Upper lobe of right lung (tissue), 1 donor: Measurements from ENCODE around the gene CMTM8. TPM values are rescaled to one million over a fixed set of nuclear protein-coding genes. Genes with fewer than 3 reads are reported as not detected.

Experiments used
- ATAC-seq: fragments of 200-7000 bp; cut with Tn5 transposase; one replicate; pipeline ENCODE4 v1.9.1; 2020; ENCODE audit warnings: mild to moderate bottlenecking, moderate library complexity
- DNase-seq: peaks from one replicate; pipeline ENCODE4 v3.0.0-alpha.2; 2020
- H3K27ac ChIP-seq: fragments of 200-600 bp; one replicate; pipeline ENCODE4 v1.8.0; 2022
- H3K27me3 ChIP-seq: fragments of 200-600 bp; one replicate; pipeline ENCODE4 v1.8.0; 2022; ENCODE audit warnings: mild to moderate bottlenecking
- H3K36me3 ChIP-seq: fragments of 200-600 bp; one replicate; pipeline ENCODE4 v1.8.0; 2022
- H3K4me1 ChIP-seq: fragments of 200-600 bp; one replicate; pipeline ENCODE4 v1.8.0; 2022
- H3K4me3 ChIP-seq: fragments of 200-600 bp; one replicate; pipeline ENCODE4 v1.8.0; 2022; ENCODE audit warnings: mild to moderate bottlenecking
- H3K9me3 ChIP-seq: fragments of 200-600 bp; one replicate; pipeline ENCODE4 v1.8.0; 2022
- CTCF ChIP-seq: fragments of 200-600 bp; IDR thresholded peaks from one replicate; pipeline ENCODE4 v1.8.0; 2022; ENCODE audit warnings: antibody characterized with exemption
- intact Hi-C: fragments of 100-400 bp; cut with DNase I; formaldehyde crosslinking; loops from one replicate; pipeline ENCODE4 v1.11.0; 2022
- total RNA-seq: library from RNA; stranded (reverse); fragmentation: NEBNext Ultra II Directional; extraction: Animal tissue kit (Norgen Biotek cat#: 25700); gene quantifications from one replicate; pipeline ENCODE4 v1.2.1, GENCODE V29; 2021
- donor health status: DM: no; HTN: yes; CAD: no; lungs with severe emphysema.

The CMTM8 gene
- total RNA-seq, 1 donor from 2014 or later = 24.9 TPM

- H3K27me3 ChIP-seq = no peaks in the 10 kb centered on the region
- H3K36me3 ChIP-seq = no peaks in the 10 kb centered on the region
- no peak for TF ChIP-seq CTCF
- H3K9me3 ChIP-seq = no peaks in the 10 kb centered on the region
- H3K27ac ChIP-seq = no peak overlapping the region
- no peak overlapping the region for H3K4me3 ChIP-seq
- intact Hi-C loops = no loop called here
- DNase-seq (no peak), ATAC-seq (no peak)
- no peaks in the 10 kb centered on the region for H3K4me1 ChIP-seq
Measured at GRCh38 chr3:32323604-32324003, 85.1 kb downstream of the CMTM8 start.

GRCh38 chr3:32325201-32325600 lies 86.7 kb downstream of the CMTM8 start:
- ATAC-seq (no peak), DNase-seq (no peak)
- TF ChIP-seq CTCF = no peak
- Histone ChIP-seq H3K27ac (no peak overlapping the region), H3K9me3 (no peaks in the 10 kb centered on the region), H3K36me3 (no peaks in the 10 kb centered on the region), H3K4me1 (no peaks in the 10 kb centered on the region), H3K27me3 (no peaks in the 10 kb centered on the region), H3K4me3 (no peak overlapping the region)
- intact Hi-C loops = no loop called here

- Histone ChIP-seq H3K36me3 (no peaks in the 10 kb centered on the region), H3K27me3 (no peaks in the 10 kb centered on the region), H3K4me1 (no peaks in the 10 kb centered on the region), H3K27ac (no peak overlapping the region), H3K9me3 (no peaks in the 10 kb centered on the region), H3K4me3 (no peak overlapping the region)
- intact Hi-C loops = no loop called here
- DNase-seq = no peak
- TF ChIP-seq CTCF = no peak
- ATAC-seq = peak; percentile 21
Measured at GRCh38 chr3:32325927-32326326, 87.4 kb downstream of the CMTM8 start.

- Histone ChIP-seq H3K4me3 (no peak overlapping the region), H3K9me3 (no peaks in the 10 kb centered on the region), H3K36me3 (no peaks in the 10 kb centered on the region), H3K27me3 (no peaks in the 10 kb centered on the region), H3K4me1 (no peaks in the 10 kb centered on the region), H3K27ac (no peak overlapping the region)
- no peak for TF ChIP-seq CTCF
- ATAC-seq (no peak), DNase-seq (no peak)
- intact Hi-C loops = no loop called here
Measured at GRCh38 chr3:32326795-32327194, 88.3 kb downstream of the CMTM8 start.

GRCh38 chr3:32334675-32335074 lies 96.2 kb downstream of the CMTM8 start:
- no peak for ATAC-seq
- intact Hi-C loops = no loop called here
- TF ChIP-seq CTCF = no peak
- no peaks in the 10 kb centered on the region for H3K9me3 ChIP-seq
- H3K27me3 ChIP-seq = no peaks in the 10 kb centered on the region
- H3K36me3 ChIP-seq = no peaks in the 10 kb centered on the region
- no peak overlapping the region for H3K27ac ChIP-seq
- no peak overlapping the region for H3K4me3 ChIP-seq
- DNase-seq = no peak
- H3K4me1 ChIP-seq = peaks cover 11% of the 10 kb centered on the region
